GM19397 (cell line): Measurements from ENCODE around the gene CRYBB3.
"Not testable (repeated sequence)": the region's sequence is repeated elsewhere in the genome, so short reads cannot be mapped to it uniquely, and the experiment has no call there.

Experiments used
- ATAC-seq: cut with Tn5 transposase; IDR thresholded peaks from one replicate; pipeline ENCODE4 v1.9.1; 2021; ENCODE audit warnings: mild to moderate bottlenecking, moderate library complexity; ENCODE audit not compliant: unreplicated experiment

Gene CRYBB3

DNA sequence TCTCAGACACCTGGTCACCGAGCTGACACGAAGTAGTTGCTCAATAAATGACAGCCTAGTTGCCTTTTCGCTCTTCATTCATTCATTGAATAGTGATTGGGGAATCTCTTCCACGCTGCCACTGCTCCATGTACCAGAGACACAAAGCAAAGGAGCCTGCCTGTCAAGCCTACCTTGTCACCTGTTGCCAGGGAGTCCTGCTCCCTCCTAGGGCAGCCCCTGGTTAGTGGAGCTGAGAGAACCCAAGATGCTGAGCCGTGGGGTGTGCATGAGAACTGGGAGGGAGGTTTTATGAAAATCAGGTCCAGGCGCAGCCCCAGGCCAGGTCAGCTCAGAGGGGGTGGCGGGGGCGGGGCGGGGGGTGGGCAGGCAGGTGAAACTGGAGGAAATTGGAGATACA, 38.4 kb downstream of the CRYBB3 start:
- ATAC-seq = not testable (repeated sequence)

DNA sequence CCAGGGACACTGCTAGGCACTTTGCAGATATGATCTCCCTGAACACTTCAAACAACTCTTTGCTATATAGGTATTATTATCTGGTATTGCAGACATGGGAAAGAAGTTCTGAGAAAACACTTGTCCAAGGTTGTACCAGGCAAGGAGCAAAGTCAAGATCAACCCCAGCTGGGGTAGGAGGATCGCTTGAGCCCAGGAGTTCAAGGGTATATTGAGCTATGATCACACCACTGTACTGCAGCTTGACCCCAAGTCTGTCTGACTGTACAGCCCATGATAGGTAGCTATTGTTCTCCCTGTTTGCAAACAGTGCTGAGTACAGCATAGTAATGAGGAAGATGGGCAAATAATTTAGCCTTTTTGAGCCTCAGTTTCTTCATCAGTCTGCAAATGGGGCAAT, 55.5 kb downstream of the CRYBB3 start:
- not testable (repeated sequence) for ATAC-seq
